H1 (cell line): ENCODE measurements around the gene XAF1. TPM values are rescaled to one million over a fixed set of nuclear protein-coding genes. Genes with fewer than 3 reads are reported as not detected.

Experiments used
- HDAC2 ChIP-seq, 2 experiments: fragments of 300-600 bp in 1 of 2; sonication (generic) in 1 of 2; IDR thresholded peaks; 2 replicates each; pipeline ENCODE4 v1.6.1; 2011 to 2012; ENCODE audit warnings: low read depth in 2 of 2, low read length in 2 of 2, mild to moderate bottlenecking in 2 of 2, moderate library complexity in 2 of 2, borderline replicate concordance in 1 of 2, inconsistent platforms in 1 of 2
- POLR2AphosphoS5 ChIP-seq: IDR thresholded peaks from 2 replicates; pipeline ENCODE4 v1.6.1; 2011; ENCODE audit warnings: low read depth, low read length
- RBBP5 ChIP-seq: IDR thresholded peaks from 2 replicates; pipeline ENCODE4 v1.7.1; 2012; ENCODE audit warnings: low read depth, mild to moderate bottlenecking, inconsistent platforms, low read length, moderate library complexity, borderline replicate concordance
- RXRA ChIP-seq: IDR thresholded peaks from 2 replicates; pipeline ENCODE4 v1.6.1; 2011; ENCODE audit warnings: low read depth, mild to moderate bottlenecking, low read length, moderate library complexity; ENCODE audit not compliant: insufficient read depth
- SIN3A ChIP-seq, 2 experiments: IDR thresholded peaks in 1 of 2; conservative IDR thresholded peaks in 1 of 2; 2 replicates each; pipeline ENCODE4 v1.6.1; 2011 to 2012; ENCODE audit warnings: low read length in 2 of 2, improper control_type of control experiment in 1 of 2, low read depth in 1 of 2, mild to moderate bottlenecking in 1 of 2
- SIRT6 ChIP-seq: IDR thresholded peaks from one replicate; pipeline ENCODE4 v1.7.1; 2012; ENCODE audit warnings: low read length, inconsistent platforms
- SP1 ChIP-seq: IDR thresholded peaks from 2 replicates; pipeline ENCODE4 v1.6.1; 2011; ENCODE audit warnings: low read depth, low read length
- polyA plus RNA-seq, 7 experiments: library from polyadenylated mRNA; depleted of rRNA in 3 of 7; stranded (reverse) in 5 of 7; unstranded in 2 of 7; fragments of >200 nt in 5 of 7; fragments of 200-250 nt in 2 of 7; gene quantifications; 1 replicate in 5 of 7; 2 replicates in 1 of 7; 4 replicates in 1 of 7; pipeline versions ENCODE4 v1.2.1 to v1.2.3, GENCODE V29; 2011 to 2013; ENCODE audit warnings: missing spikeins in 2 of 7, mixed read lengths in 2 of 7
- total RNA-seq: library from RNA; stranded (reverse); fragmentation: NEBNext Ultra II Directional; extraction: Animal tissue kit (Norgen Biotek cat#: 25700); gene quantifications from 2 replicates; pipeline ENCODE4 v1.2.1, GENCODE V29; 2021

Gene XAF1
- total and polyA plus RNA-seq, 2 of the 8 experiments (the other 6 are each of a cell fraction or from before 2014, with no cell fraction given), result not detected

GRCh38 chr17:6818938-6819337 lies 63.1 kb downstream of the XAF1 start (continued):
- TF ChIP-seq SIRT6 (no peak), SIN3A (conservative IDR thresholded peaks at IDR 0.05 in 1 of 2, IDR thresholded peaks at IDR 0.05 in 1 of 2; ENCODE audit: low read depth in 1 of 2, low read length in 2 of 2) (no peak), SP1 (no peak), HDAC2 (IDR thresholded peaks at IDR 0.05; ENCODE audit: borderline replicate concordance in 1 of 2, low read depth in 2 of 2, low read length in 2 of 2) (no peak), RBBP5 (no peak), POLR2AphosphoS5 (no peak), RXRA (no peak)
